CD14-positive monocyte (primary cell): ENCODE data around the gene NR1D1. TPM values are rescaled to one million over a fixed set of nuclear protein-coding genes. Genes with fewer than 3 reads are reported as not detected.

Experiments used
- DNase-seq, 3 donors: peaks; one replicate each; pipeline ENCODE4 v3.0.0-alpha.2; 2011 to 2022
- H2AFZ ChIP-seq: 2 replicates; pipeline ENCODE4 v1.6.0; 2012; ENCODE audit warnings: mild to moderate bottlenecking, low read depth, low read length, inconsistent platforms; ENCODE audit not compliant: insufficient read depth, poor library complexity, severe bottlenecking
- H3K27ac ChIP-seq, 2 donors: 1 replicate in 1 of 2; 2 replicates in 1 of 2; pipeline ENCODE4 v1.5.1; 2012 to 2013; ENCODE audit warnings: low read length in 2 of 2, control low read depth in 1 of 2, inconsistent platforms in 1 of 2, low read depth in 1 of 2, mild to moderate bottlenecking in 1 of 2
- H3K27me3 ChIP-seq, 2 donors: one replicate each; pipeline versions ENCODE4 v1.6.0 to v1.6.1; 2011 to 2013; ENCODE audit warnings: low read length in 2 of 2; ENCODE audit not compliant: control insufficient read depth in 2 of 2, insufficient read depth in 2 of 2
- H3K36me3 ChIP-seq, 2 donors: replicated peaks in 1 of 2; 1 replicate in 1 of 2; 2 replicates in 1 of 2; pipeline versions ENCODE4 v1.5.1 to v1.6.1; 2012 to 2013; ENCODE audit warnings: low read length in 2 of 2, control low read depth in 1 of 2, inconsistent platforms in 1 of 2, mild to moderate bottlenecking in 1 of 2; ENCODE audit not compliant: insufficient read depth in 2 of 2, control insufficient read depth in 1 of 2
- H3K4me1 ChIP-seq, 2 donors: 1 replicate in 1 of 2; 2 replicates in 1 of 2; pipeline versions ENCODE4 v1.5.1 to v1.6.1; 2012 to 2013; ENCODE audit warnings: low read length in 2 of 2, control low read depth in 1 of 2, inconsistent platforms in 1 of 2, mild to moderate bottlenecking in 1 of 2, moderate library complexity in 1 of 2; ENCODE audit not compliant: insufficient read depth in 2 of 2, control insufficient read depth in 1 of 2
- H3K4me2 ChIP-seq: replicated peaks from 2 replicates; pipeline ENCODE3; 2012; ENCODE audit warnings: low read length, moderate library complexity, mild to moderate bottlenecking; ENCODE audit not compliant: poor library complexity, severe bottlenecking; ENCODE audit errors: extremely low read depth
- H3K4me3 ChIP-seq, 3 experiments: fragments of 200-600 bp in 1 of 3; sonication (generic) in 1 of 3; replicated peaks in 1 of 3; 1 replicate in 2 of 3; 2 replicates in 1 of 3; pipeline ENCODE4 v1.5.1; 2011 to 2013; ENCODE audit warnings: low read length in 3 of 3, mild to moderate bottlenecking in 3 of 3, control low read depth in 2 of 3, low read depth in 2 of 3, inconsistent platforms in 1 of 3, moderate library complexity in 1 of 3
- H3K79me2 ChIP-seq: 2 replicates; pipeline ENCODE4 v1.6.0; 2012; ENCODE audit warnings: mild to moderate bottlenecking, control low read depth, inconsistent platforms, low read length, moderate library complexity; ENCODE audit not compliant: insufficient read depth
- H3K9ac ChIP-seq: 2 replicates; pipeline ENCODE4 v1.6.0; 2017; ENCODE audit warnings: low read length, mild to moderate bottlenecking; ENCODE audit not compliant: insufficient read depth, poor library complexity, severe bottlenecking
- H3K9me3 ChIP-seq, 2 donors: replicated peaks in 1 of 2; 1 replicate in 1 of 2; 2 replicates in 1 of 2; pipeline versions ENCODE4 v1.5.1 to v1.6.1; 2012 to 2013; ENCODE audit warnings: low read length in 2 of 2, control low read depth in 1 of 2; ENCODE audit not compliant: control insufficient read depth in 1 of 2, insufficient read depth in 1 of 2
- H4K20me1 ChIP-seq: 2 replicates; pipeline ENCODE4 v1.6.0; 2012; ENCODE audit warnings: mild to moderate bottlenecking, low read length, control low read depth, moderate library complexity; ENCODE audit not compliant: insufficient read depth
- H3K27ac Mint-ChIP-seq, 7 donors: one replicate each; pipeline ENCODE4 v1.8.0; 2020; ENCODE audit warnings: mild to moderate bottlenecking in 7 of 7, mixed read lengths in 7 of 7, moderate library complexity in 6 of 7, inconsistent platforms in 2 of 7
- H3K27me3 Mint-ChIP-seq, 3 donors: one replicate each; pipeline ENCODE4 v1.8.0; 2021 to 2022; ENCODE audit warnings: low read depth in 3 of 3, mild to moderate bottlenecking in 3 of 3, mixed read lengths in 3 of 3, moderate library complexity in 3 of 3, inconsistent platforms in 1 of 3
- H3K36me3 Mint-ChIP-seq, 2 donors: one replicate each; pipeline ENCODE4 v1.8.0; 2020; ENCODE audit warnings: mixed read lengths in 2 of 2, inconsistent platforms in 1 of 2, mild to moderate bottlenecking in 1 of 2
- H3K4me1 Mint-ChIP-seq: one replicate; pipeline ENCODE4 v1.8.0; 2020; ENCODE audit warnings: mild to moderate bottlenecking, mixed read lengths
- H3K4me3 Mint-ChIP-seq, 2 donors: one replicate each; pipeline ENCODE4 v1.8.0; 2020; ENCODE audit warnings: mild to moderate bottlenecking in 2 of 2, mixed read lengths in 2 of 2, moderate library complexity in 1 of 2
- H3K9me3 Mint-ChIP-seq, 7 donors: one replicate each; pipeline ENCODE4 v1.8.0; 2020 to 2022; ENCODE audit warnings: mixed read lengths in 7 of 7, mild to moderate bottlenecking in 6 of 7, moderate library complexity in 6 of 7, inconsistent platforms in 2 of 7
- CTCF ChIP-seq: fragments of 200-600 bp; IDR thresholded peaks from one replicate; pipeline ENCODE4 v1.8.0; 2022; ENCODE audit warnings: antibody characterized with exemption, mild to moderate bottlenecking
- WGBS: methylation state at CpG from one replicate; pipeline ENCODE4 v1.1.5; 2013; ENCODE audit warnings: missing lambda C conversion rate; ENCODE audit not compliant: insufficient coverage; 5-methylcytosine and 5-hydroxymethylcytosine counted together
- intact Hi-C, 2 donors: fragments of 100-400 bp; cut with micrococcal nuclease; formaldehyde crosslinking; loops; one replicate each; pipeline versions ENCODE4 v1.15.0 to v1.15.1; 2023
- polyA plus RNA-seq, 3 donors: library from polyadenylated mRNA; depleted of rRNA in 1 of 3; unstranded in 2 of 3; stranded (reverse) in 1 of 3; fragments of 300-500 nt in 2 of 3; fragments of >200 nt in 1 of 3; fragmentation: Illumina TruSeq in 2 of 3; gene quantifications; 1 replicate in 2 of 3; 2 replicates in 1 of 3; pipeline ENCODE4 v1.2.3, GENCODE V29; 2012 to 2021

NR1D1 gene
- polyA plus RNA-seq, 3 donors = 0.28 to 4.9 (median 0.31) TPM

GRCh38 chr17:40093580-40094201 is 6.7 kb downstream of the NR1D1 start:
- Mint-ChIP-seq H3K27me3 (peaks cover 0 to 3% (median 0%) of the 10 kb centered on the region in 3 donors), H3K27ac (peak overlapping the region in 4 of 7 donors; percentile 10 to 70 (median 44)), H3K4me3 (no peak overlapping the region), H3K9me3 (peaks cover 0 to 2% (median 0%) of the 10 kb centered on the region in 7 donors), H3K4me1 (peaks cover 49% of the 10 kb centered on the region), H3K36me3 (peaks cover 47 to 62% of the 10 kb centered on the region in 2 donors)
- no peak overlapping the region for H2AFZ ChIP-seq
- no peak overlapping the region for H3K4me3 ChIP-seq
- H3K9ac ChIP-seq = no peak overlapping the region
- peaks cover 38% of the 10 kb centered on the region in 2 donors for H3K4me1 ChIP-seq
- peaks cover 36 to 40% of the 10 kb centered on the region in 2 donors for H3K36me3 ChIP-seq
- H3K9me3 ChIP-seq = no peaks in the 10 kb centered on the region
- no peak overlapping the region for H3K27ac ChIP-seq
- H3K79me2 ChIP-seq = no peaks in the 10 kb centered on the region
- TF ChIP-seq CTCF = no peak
- no peak overlapping the region for H3K4me2 ChIP-seq
- 92% methylated on average over 15 of the region's 16 CpGs for WGBS
- H4K20me1 ChIP-seq = no peaks in the 10 kb centered on the region
- H3K27me3 ChIP-seq = no peaks in the 10 kb centered on the region
- intact Hi-C loops = no loop called here
- no peak for DNase-seq

GRCh38 chr17:40093005-40093579 is 7.3 kb downstream of the NR1D1 start:
- no peak for DNase-seq
- Mint-ChIP-seq H3K9me3 (no peaks in the 10 kb centered on the region), H3K27ac (peak overlapping the region in 2 of 7 donors; percentile 48 to 70), H3K4me3 (no peak overlapping the region), H3K27me3 (peaks cover 0 to 3% (median 1%) of the 10 kb centered on the region in 3 donors), H3K4me1 (peaks cover 43% of the 10 kb centered on the region), H3K36me3 (peaks cover 52 to 68% of the 10 kb centered on the region in 2 donors)
- 98% methylated on average over 25 of the region's 29 CpGs for WGBS
- Histone ChIP-seq H3K9me3 (no peaks in the 10 kb centered on the region), H4K20me1 (no peaks in the 10 kb centered on the region), H2AFZ (no peak overlapping the region), H3K4me2 (no peak overlapping the region), H3K4me3 (no peak overlapping the region), H3K36me3 (peaks cover 42 to 46% of the 10 kb centered on the region in 2 donors), H3K27me3 (no peaks in the 10 kb centered on the region), H3K27ac (no peak overlapping the region), H3K79me2 (no peaks in the 10 kb centered on the region), H3K4me1 (peaks cover 32 to 33% of the 10 kb centered on the region in 2 donors), H3K9ac (no peak overlapping the region)
- intact Hi-C loops = no loop called here
- no peak for TF ChIP-seq CTCF
